DMS 273 treated with DMSO at 0.1 percent for 48 hours (cell line): Measurements from ENCODE around the gene CEP120.
A peak's percentile ranks its signal among the peaks of the same experiment; 100 is the strongest.
"Not testable (repeated sequence)": the region's sequence is repeated elsewhere in the genome, so short reads cannot be mapped to it uniquely, and the experiment has no call there.

Experiments used
- DNase-seq: peaks from one replicate; lab custom pipeline; 2025; lab: John Stamatoyannopoulos, UW

Gene CEP120

GRCh38 chr5:123438902-123439301, 15.7 kb upstream of the CEP120 start:
- DNase-seq: no peak

- no peak for DNase-seq
Measured at GRCh38 chr5:123438244-123438643, 15.0 kb upstream of the CEP120 start.

- DNase-seq: no peak
Measured at GRCh38 chr5:123436201-123436600, 13.0 kb upstream of the CEP120 start.

- DNase-seq: no peak
Measured at GRCh38 chr5:123434796-123435195, 11.6 kb upstream of the CEP120 start.

GRCh38 chr5:123433596-123433995, 10.4 kb upstream of the CEP120 start:
- no peak for DNase-seq

GRCh38 chr5:123430441-123430840, 7.2 kb upstream of the CEP120 start:
- not testable (repeated sequence) for DNase-seq

- no peak for DNase-seq
Measured at GRCh38 chr5:123429993-123430392, 6.8 kb upstream of the CEP120 start.

GRCh38 chr5:123429221-123429954, 6.2 kb upstream of the CEP120 start:
- no peak for DNase-seq

GRCh38 chr5:123428521-123429220, 5.5 kb upstream of the CEP120 start:
- DNase-seq: no peak

- peak; percentile 5 for DNase-seq
Measured at GRCh38 chr5:123427281-123427680, 4.1 kb upstream of the CEP120 start.

GRCh38 chr5:123425431-123425830, 2.2 kb upstream of the CEP120 start:
- no peak for DNase-seq

- DNase-seq: peak; percentile 41
Measured at GRCh38 chr5:123422433-123423277, 548 bp downstream of the CEP120 start.

- no peak for DNase-seq
Measured at GRCh38 chr5:123421773-123422172, 1.4 kb downstream of the CEP120 start.

- no peak for DNase-seq
Measured at GRCh38 chr5:123414974-123415373, 8.2 kb downstream of the CEP120 start.

GRCh38 chr5:123412206-123412605, 11.0 kb downstream of the CEP120 start:
- DNase-seq: no peak

GRCh38 chr5:123401999-123402398, 21.2 kb downstream of the CEP120 start:
- DNase-seq: not testable (repeated sequence)

- DNase-seq: no peak
Measured at GRCh38 chr5:123401320-123401719, 21.9 kb downstream of the CEP120 start.

- not testable (repeated sequence) for DNase-seq
Measured at GRCh38 chr5:123400870-123401291, 22.3 kb downstream of the CEP120 start.

GRCh38 chr5:123398058-123398733, 25.0 kb downstream of the CEP120 start:
- DNase-seq: no peak

- DNase-seq: no peak
Measured at GRCh38 chr5:123397538-123397937, 25.7 kb downstream of the CEP120 start.

- DNase-seq: no peak
Measured at GRCh38 chr5:123391009-123391408, 32.2 kb downstream of the CEP120 start.

- no peak for DNase-seq
Measured at GRCh38 chr5:123389794-123390193, 33.4 kb downstream of the CEP120 start.
